HT1080 (cell line): ENCODE data around the gene NLRP13. TPM values are rescaled to one million over a fixed set of nuclear protein-coding genes. Genes with fewer than 3 reads are reported as not detected.
"Not testable (repeated sequence)": the region's sequence is repeated elsewhere in the genome, so short reads cannot be mapped to it uniquely, and the experiment has no call there.

Experiments used
- DNase-seq: peaks from one replicate; pipeline ENCODE4 v3.0.0-alpha.2; 2015; ENCODE audit warnings: low read depth
- polyA plus RNA-seq, 2 experiments: library from polyadenylated mRNA; depleted of rRNA; stranded (reverse); fragments of >200 nt; gene quantifications; 2 replicates each; pipeline ENCODE4 v1.2.3, GENCODE V29; 2015
- total RNA-seq: library from RNA; depleted of rRNA; stranded (reverse); fragments of >200 nt; shearing (Covaris generic); gene quantifications from 2 replicates; pipeline ENCODE4 v1.2.3, GENCODE V29; 2014; rRNA removed

Gene NLRP13
- total RNA-seq = not detected in 2 replicates
- 0.02 TPM in 1 of 2 replicates, not detected in the other for polyA plus RNA-seq (2015; cell fraction: cytosol; rRNA removed)
- not detected in 2 replicates for polyA plus RNA-seq (2015; cell fraction: nucleus; rRNA removed)

DNA sequence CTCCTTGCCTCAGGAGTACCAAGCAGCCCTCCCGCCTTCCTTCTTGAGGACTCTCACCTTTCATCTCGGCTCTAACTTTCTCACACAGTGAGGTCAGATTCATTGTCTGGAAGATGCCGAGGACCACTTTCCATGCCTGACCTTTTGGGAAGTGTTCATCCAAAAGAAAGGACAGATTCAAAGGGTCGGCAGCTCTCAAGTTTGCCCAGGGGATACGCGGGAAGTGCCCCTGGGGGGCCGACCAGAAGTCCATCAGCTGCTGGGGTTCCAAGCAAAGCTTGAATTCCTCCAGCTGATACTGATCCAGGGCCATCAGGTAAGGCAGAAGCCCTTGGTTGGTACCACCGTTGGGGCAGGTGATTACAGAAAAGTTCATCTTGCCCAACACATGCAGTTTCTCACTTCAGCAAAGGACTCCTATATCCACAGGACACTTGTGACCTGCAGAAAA, at the start of gene NLRP13:
TSS of gene NLRP13 (minus strand) at position 401 of the 451 bp plus-strand sequence. CDS start at position 376, 25 bp downstream.
- DNase-seq = no peak

GRCh38 chr19:55980415-55980814, 48.3 kb upstream of the NLRP13 start:
- DNase-seq = no peak

GRCh38 chr19:55973982-55974381, 41.8 kb upstream of the NLRP13 start:
- DNase-seq = no peak

DNA sequence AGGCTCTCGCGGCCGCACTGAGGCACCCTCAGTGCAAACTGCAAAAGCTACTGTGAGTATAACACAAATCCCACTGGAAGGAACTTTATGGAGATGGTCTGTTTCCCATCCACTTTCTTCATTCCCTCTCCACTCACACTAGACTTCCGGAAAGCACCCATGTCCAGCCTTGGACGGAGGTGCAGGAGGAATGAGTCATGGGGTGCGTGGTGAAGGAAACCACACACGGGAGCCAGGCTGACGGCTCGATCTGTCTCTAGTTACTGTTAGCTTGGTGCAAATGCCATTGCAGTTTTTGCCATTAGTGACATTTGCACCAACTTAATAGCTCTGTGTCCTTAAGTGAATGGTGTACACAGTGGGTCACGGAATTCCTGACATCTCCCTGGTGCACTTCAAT, 30.1 kb upstream of the NLRP13 start:
- peak; percentile 44 for DNase-seq

- no peak for DNase-seq
These were observed 28.0 kb upstream of the NLRP13 start for GRCh38 chr19:55959996-55960675.

- peak; percentile 49 for DNase-seq
These were observed 26.2 kb upstream of the NLRP13 start for GRCh38 chr19:55958356-55958755.

DNA sequence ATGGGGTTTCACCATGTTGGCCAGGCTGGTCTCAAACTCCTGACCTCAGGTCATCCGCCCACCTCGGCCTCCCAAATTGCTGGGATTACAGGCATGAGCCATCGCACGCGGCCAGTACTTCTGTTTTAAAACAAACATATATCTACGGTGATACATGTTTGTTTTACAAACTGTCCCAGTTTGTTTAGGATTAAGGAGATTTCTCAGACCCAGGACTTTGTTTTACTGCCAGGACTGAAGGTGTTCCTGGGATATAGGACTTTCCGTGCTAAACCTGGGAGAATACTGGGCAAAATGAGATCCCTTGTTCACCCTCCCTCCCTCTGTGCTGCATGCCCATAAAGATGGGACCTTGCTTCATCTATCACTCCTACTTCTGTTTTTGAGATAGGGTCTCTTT, 24.3 kb upstream of the NLRP13 start:
- no peak for DNase-seq

- not testable (repeated sequence) for DNase-seq
These were observed 18.4 kb upstream of the NLRP13 start for GRCh38 chr19:55950566-55950965.

DNA sequence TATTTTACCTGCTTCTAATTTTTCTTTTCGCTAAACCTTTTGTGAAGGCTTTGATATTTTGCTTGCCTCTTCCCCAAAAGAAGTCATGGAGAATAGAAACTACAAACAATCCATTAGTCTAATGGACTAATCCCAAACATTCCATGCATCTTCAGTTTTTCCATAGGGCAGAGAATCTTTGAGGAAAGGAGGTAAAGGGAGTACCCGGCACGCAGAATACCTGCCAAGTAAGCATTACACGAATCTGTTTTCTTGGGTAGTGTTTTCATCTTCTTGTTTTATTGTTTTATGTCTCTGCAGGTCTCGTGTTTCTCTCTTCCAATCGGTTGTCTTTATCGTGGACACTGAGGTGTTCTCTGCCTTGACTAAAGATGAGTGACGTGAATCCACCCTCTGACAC, 15.4 kb upstream of the NLRP13 start, which contains the start of gene NLRP8:
TSS of gene NLRP8 (plus strand) at position 301 of the 400 bp plus-strand sequence.
- no peak for DNase-seq

DNA sequence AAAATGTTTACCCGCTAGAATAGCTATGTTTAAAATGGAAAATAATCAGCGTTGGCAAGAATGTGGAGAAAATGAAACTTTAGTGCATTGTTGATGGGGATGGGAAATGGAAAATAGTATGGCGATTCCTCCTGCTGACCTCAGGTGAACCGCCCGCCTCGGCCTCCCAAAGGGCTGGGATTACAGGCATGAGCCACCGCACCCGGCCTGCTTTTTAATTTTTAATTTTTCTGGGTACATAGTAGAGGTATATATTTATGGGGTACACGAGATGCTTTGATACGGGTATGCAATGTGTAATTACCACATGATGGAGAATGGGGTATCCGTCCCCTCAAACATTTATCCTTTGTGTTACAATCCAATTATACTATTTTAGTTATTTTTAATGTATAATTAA, 8.2 kb upstream of the NLRP13 start:
- DNase-seq = no peak

GRCh38 chr19:55939206-55939605, 7.1 kb upstream of the NLRP13 start:
- no peak for DNase-seq

GRCh38 chr19:55935206-55935605, 3.1 kb upstream of the NLRP13 start:
- DNase-seq = no peak

DNA sequence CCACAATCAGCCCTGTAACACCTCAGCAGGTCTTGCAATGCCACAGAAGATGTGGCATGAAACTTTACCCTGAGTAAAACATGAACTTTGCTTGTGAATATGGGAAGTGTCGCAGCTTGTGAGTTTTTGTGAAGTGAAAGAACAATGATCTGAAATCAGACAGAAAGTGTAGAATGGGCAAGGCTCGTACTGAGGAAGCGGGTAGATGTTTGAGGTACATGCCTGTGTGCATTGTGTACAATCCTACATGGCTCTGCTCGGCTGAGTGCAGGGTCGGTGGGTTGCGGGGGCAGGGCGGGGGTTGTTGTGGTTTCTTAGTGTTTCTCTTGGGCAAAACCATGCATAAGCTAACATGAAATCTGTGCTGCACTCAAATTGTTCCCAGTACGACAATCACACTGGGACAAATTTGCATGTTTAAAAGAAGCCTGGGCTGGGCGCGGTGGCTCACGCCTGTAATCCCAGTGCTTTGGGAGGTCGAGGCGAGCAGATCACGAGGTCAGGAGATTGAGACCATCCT, 1.1 kb downstream of the NLRP13 start:
- DNase-seq = no peak

- DNase-seq = not testable (repeated sequence)
These were observed 2.9 kb downstream of the NLRP13 start for GRCh38 chr19:55929258-55929657.

DNA sequence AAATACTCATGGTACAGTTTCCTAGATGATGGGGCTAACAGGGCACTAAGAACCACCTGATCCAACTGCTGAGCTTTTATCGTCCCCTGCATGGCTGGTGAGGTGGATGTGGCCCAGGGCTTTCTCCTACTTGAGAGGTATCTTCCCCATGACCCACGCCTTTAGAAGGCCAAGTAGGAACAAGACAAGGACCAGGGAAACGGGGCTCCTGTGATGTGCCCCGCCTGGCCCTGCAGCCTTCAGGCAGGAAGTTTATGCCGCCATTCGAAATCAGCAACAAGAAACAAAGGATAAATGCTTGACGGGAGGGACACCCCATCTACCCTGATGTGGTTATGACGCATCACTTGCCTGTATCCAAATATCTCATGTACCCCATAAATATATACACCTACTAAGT, 4.1 kb downstream of the NLRP13 start:
- DNase-seq = no peak

GRCh38 chr19:55923556-55923955, 8.6 kb downstream of the NLRP13 start:
- no peak for DNase-seq

DNA sequence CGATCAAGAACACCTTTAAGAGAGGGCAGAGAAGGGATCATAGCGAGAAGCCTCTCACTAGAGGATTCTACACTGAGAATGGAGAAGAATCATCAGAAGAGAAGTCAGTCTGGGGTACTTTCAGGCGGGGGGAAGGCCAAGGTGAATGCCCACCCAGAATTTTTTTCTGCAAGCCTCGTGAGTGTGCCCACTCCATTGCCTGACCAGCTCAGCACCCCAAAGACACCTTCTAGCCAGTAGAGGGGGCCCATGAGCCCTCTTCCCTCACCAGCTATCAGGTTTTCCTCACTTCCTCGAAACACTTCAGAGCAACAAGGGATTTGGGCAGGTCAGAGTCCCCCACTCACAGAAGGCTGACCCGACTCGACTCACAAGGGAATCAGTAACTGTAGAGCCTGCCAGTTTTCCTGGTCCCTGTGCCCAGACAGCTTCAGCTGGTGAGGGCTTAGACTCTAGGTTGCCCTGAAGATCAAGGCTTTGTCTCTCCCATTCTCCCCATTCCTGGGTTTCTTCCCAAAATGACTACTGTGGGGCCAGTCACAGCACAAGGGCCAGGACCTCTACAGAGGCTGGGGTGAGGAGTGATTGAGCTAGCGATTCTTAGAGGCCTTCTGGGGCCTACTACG, 18.4 kb downstream of the NLRP13 start:
- DNase-seq = peak; percentile 32

GRCh38 chr19:55912916-55913315, 19.2 kb downstream of the NLRP13 start:
- DNase-seq = no peak

DNA sequence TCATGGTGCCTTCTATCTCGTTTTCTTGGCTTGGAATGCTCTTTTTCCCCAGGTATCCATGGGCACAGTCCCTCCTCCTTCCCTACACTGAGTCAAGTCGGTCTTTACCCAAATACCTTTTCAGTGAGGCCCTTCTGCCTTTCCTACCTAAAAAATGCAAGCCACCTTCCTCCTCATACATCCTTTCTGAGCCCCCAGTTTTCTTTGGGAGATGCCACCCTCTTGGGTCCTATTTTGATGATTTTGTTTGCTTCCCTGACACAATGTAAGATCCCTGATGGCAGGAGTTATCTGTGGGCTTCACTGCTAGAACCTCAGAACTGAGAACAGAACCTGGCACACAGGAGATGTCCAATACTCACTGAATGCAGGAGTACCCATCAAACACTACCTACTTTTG, 22.3 kb downstream of the NLRP13 start:
- no peak for DNase-seq

DNA sequence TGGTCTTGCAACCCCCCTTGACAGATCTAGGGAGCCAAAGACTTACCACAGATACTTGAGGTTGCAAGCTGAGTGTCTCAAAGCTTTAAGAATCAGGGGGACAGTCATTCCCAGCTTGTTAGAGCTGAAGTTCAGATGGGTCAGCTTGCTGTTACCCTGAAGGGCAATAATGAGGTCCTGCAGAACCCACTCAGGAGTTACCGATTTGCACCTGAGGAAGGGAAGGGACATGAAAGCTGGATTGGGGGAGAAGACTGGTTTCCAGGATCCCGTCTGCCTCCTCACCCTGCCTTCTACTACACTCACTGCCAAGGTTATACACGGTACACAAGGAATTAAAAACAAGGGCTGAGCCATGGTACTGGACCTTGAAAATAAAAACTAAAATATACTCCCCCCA, 24.4 kb downstream of the NLRP13 start:
- DNase-seq = no peak

DNA sequence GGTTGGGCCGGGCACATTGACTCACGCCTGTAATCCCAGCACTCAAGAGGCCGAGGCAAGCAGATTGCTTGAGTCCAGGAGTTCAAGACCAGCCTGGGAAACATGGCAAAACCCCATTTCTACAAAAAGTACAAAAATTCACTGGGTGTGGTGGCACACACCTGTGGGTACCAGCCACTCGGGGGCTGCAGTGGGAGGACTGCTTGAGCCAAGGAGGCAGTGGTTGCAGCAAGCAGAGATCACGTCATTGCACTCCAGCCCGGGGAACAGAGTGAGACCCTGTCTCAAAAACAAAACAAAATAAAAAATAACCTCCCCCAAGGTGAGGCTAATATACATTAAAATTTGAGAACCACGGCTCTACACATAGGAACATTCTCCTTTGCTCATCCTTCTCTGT, 24.9 kb downstream of the NLRP13 start:
- DNase-seq = no peak

GRCh38 chr19:55902080-55902751, 29.9 kb downstream of the NLRP13 start:
- no peak for DNase-seq
